CD4-positive, alpha-beta T cell treated with Interleukin-21 for 1 hour (primary cell): Measurements from ENCODE around the gene ZNF764.
"Not testable (repeated sequence)": the region's sequence is repeated elsewhere in the genome, so short reads cannot be mapped to it uniquely, and the experiment has no call there.

Experiments
- DNase-seq: peaks from one replicate; pipeline ENCODE4 v3.0.0-alpha.2; 2020

ZNF764 gene

GRCh38 chr16:30526137-30526822 lies 31.9 kb downstream of the ZNF764 start, which contains the start of gene ZNF768:
ZNF768 (minus strand) TSS chr16:30526566; CDS start chr16:30526413, 153 bp downstream.
- peak; percentile 20 for DNase-seq

GRCh38 chr16:30525844-30526136 lies 32.4 kb downstream of the ZNF764 start:
- no peak for DNase-seq

GRCh38 chr16:30524575-30525568 lies 33.3 kb downstream of the ZNF764 start:
- DNase-seq, result no peak

GRCh38 chr16:30523768-30524574 lies 34.2 kb downstream of the ZNF764 start:
- DNase-seq, result no peak

- not testable (repeated sequence) for DNase-seq
Observed at GRCh38 chr16:30522702-30523463, 35.3 kb downstream of the ZNF764 start.

DNA sequence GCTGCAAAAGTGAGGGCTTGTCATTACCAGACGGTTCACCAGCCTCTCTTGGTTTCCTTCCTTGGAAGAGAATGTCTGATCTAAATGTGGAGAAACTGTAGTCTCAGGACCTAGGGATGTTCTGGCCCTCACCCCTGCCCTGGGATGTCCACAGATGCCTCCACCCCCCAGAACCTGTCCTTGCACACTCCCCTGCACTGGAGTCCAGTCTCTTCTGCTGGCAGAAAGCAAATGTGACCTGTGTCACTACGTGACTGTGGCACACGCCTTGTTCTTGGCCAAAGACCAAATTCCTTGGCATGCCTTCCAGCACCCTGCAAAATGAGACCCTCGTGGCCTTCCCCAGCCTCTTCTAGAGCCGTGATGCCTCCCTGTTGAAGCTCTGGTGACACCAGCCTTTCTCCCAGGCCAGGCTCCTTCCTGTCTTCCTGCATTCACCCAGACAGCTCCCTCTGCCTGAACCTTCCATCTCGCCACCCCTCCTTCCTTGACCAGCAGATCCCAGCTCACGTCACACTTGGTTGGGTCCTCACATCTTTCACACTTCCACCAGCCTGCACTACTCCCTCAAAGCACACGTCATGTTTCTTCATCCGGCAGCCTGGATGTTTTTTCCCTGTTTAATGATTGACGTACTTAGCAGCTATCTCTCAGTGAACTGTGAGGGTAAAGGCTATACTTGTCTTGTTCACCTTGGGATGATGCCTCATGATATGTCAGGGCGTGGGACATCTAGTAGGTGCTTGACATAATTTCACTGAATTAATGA lies 36.1 kb downstream of the ZNF764 start:
- DNase-seq, result no peak

GRCh38 chr16:30521476-30521872 lies 36.7 kb downstream of the ZNF764 start:
- no peak for DNase-seq

DNA sequence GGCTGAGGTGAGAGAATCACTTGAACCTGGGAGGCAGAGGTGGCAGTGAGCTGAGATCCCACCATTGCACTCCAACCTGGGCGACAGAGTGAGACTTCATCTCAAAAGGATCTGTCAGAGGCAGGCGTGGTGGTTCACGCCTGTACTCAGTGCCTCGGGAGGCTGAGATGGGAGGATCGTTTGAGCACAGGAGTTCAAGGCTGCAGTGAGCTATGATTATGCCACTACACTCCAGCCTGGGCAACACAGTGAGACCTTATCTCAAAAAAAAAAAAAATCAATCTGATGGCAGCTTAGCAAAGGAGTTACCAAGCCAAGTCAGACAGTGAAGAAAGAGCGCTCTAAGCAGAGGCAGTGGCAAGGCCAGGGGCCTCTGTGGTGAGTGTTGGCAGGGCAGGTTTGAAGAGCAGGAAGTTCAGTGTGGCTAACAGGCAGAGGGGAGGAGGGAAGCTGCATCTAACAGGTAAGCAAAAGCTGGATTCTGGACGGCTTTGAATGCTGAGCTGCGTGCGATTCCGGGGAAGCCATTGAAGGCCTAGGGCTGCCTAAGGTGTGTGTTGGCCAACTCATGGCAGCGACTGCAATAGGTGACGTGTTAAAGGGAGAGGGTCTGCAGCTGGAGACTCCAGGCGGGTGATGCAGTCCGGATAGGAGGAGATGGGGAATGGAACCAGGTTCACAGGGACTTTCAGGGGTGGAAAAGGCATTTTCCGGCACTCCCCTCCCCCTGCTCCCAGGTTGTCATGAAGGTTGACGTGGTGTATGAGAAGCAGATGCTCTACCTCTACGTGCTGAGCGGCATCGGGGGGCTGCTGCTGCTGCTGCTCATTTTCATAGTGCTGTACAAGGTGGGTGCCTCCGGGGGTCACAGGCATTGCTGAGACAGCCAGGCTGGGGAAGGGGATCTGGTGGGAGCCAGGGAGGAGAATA lies 38.8 kb downstream of the ZNF764 start:
- DNase-seq, result no peak

DNA sequence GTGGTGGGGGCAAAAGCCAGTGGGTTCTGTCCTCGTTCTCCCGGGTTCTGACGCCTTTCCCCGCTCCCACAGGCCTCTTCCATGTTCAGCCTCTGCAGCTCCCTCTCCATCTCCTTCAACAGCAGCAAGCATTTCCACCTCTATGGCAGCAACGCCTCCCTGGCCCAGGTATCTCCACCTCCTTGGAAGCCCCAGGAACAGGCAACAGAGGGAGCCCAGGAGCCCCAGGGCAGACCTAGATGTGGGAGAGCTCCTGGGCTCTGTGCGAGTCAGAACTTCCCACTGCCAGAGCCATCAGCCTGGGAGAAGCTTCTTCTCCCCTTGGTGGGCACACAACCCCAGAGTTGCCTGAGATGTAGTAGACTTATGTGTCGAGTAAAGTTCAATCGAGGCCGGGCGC lies 39.6 kb downstream of the ZNF764 start:
- no peak for DNase-seq

- DNase-seq, result no peak
Observed at GRCh38 chr16:30515275-30515674, 42.9 kb downstream of the ZNF764 start.

DNA sequence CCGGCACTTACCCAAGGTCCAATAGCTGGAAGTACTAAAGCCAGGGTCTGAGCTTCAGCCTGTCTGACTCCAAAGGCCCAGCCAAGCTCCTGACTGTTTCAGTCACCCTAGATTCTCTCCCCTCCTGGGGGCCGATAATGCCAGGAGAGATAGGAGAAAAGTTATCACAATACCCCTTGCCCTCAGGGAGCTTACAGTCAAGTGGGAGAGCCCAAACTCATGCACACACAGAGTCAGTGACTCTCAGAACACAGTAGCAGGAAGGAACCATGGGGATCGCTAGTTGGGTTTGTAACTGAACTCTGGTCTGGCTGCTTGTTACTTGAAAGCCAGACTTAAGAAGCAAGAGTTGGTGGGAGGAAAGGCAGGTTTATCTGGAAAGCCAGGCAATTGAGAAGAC lies 46.7 kb downstream of the ZNF764 start:
- DNase-seq, result no peak

DNA sequence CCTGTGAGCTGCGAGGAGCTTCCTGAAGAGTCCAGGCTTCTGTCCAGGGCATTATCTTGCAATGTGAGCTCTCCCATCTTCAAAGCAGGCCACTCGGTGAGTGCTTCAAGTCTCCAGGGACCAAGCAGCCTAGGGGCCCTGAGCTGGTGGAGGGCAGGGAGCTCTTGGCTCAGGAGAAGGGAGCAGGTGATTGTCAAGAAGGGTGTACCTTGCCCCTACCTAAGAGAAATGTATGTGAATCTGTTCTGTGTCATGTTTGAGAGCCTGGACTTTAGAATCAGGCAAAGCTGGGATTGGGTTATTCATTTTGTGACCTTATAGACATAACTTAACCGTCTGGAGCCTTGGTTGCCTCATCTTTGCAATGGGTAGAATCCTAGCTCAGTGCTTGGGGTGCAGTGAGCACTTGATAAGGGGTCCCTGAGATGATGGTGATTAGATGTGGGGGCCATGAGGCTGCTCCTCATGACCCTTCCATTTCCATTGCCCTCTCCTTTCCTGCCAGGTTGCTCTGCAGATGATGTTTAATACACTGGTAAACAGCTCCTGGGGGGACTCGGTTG lies 47.7 kb downstream of the ZNF764 start:
- no peak for DNase-seq

GRCh38 chr16:30509081-30509765 lies 49.0 kb downstream of the ZNF764 start:
- no peak for DNase-seq
